Peyer's patch (tissue), 4 donors: Measurements from ENCODE around the gene MRPS9.

Experiments
- CTCF ChIP-seq, 6 experiments: fragments of 450-650 bp in 4 of 6; fragments of 200-600 bp in 2 of 6; sonication (generic) in 1 of 6; IDR thresholded peaks; one replicate each; pipeline ENCODE4 v1.5.1; 2017 to 2019; ENCODE audit warnings: antibody characterized with exemption in 6 of 6, mild to moderate bottlenecking in 3 of 6, moderate library complexity in 1 of 6
- POLR2A ChIP-seq, 2 donors: fragments of 450-650 bp; IDR thresholded peaks; one replicate each; pipeline ENCODE4 v1.5.1; 2017; ENCODE audit warnings: antibody characterized with exemption in 2 of 2, mild to moderate bottlenecking in 2 of 2, moderate library complexity in 2 of 2

DNA sequence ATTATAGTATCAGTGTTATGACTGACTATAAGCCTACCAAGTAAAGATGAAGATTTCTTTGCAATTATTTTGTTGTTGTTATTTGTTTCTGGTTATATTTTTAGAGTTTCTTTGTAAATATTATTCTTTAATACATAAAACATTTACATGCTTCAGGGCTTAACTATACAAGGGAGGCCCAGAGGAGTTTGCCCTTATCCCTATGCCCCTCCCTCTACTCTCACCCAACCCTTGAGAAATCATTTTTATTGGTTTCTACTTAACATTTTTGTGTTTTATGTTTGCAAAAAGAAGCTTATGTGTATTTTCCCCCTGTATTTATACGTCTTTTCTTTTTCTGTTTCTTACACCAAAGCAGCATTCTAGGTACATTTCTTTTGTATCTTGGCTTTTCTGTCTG lies 30.5 kb downstream of the MRPS9 start:
- TF ChIP-seq CTCF (IDR thresholded peaks at IDR 0.05) = no peak
- TF ChIP-seq POLR2A (IDR thresholded peaks at IDR 0.05) = no peak
